Measurements from ENCODE around the gene FAM168A.

FAM168A gene

DNA sequence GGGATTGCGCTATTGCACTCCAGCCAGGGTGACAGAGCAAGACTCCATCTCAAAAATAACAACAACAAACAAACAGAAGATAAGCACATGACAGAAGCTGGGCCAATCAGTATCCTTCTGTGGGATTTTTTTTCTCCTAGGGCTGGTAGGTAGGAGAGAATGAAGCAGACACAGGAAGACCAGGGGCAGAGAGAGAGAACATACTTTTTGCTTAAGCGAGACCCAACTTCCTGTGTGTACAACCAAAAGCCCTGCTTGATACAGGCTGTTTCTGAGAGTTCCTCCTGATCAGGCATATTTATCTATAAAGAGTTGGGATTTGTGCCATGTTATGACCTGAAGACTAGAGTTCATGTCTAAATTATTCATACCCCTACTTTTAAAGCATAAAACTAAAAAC, 36.1 kb upstream of the FAM168A start:
- no peaks in the 10 kb centered on the region for H3K36me3 ChIP-seq (ENCODE audit: low read length)
- H3K79me2 ChIP-seq (ENCODE audit: insufficient read depth, low read length) = no peaks in the 10 kb centered on the region
- no peaks in the 10 kb centered on the region for H3F3A ChIP-seq (ENCODE audit: insufficient read depth)
- no peak overlapping the region for H3K9ac ChIP-seq (ENCODE audit: low read length)
- H3K27me3 ChIP-seq (ENCODE audit: low read length) = no peaks in the 10 kb centered on the region
- TF ChIP-seq, protein P1, sequence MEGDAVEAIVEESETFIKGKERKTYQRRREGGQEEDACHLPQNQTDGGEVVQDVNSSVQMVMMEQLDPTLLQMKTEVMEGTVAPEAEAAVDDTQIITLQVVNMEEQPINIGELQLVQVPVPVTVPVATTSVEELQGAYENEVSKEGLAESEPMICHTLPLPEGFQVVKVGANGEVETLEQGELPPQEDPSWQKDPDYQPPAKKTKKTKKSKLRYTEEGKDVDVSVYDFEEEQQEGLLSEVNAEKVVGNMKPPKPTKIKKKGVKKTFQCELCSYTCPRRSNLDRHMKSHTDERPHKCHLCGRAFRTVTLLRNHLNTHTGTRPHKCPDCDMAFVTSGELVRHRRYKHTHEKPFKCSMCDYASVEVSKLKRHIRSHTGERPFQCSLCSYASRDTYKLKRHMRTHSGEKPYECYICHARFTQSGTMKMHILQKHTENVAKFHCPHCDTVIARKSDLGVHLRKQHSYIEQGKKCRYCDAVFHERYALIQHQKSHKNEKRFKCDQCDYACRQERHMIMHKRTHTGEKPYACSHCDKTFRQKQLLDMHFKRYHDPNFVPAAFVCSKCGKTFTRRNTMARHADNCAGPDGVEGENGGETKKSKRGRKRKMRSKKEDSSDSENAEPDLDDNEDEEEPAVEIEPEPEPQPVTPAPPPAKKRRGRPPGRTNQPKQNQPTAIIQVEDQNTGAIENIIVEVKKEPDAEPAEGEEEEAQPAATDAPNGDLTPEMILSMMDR (IDR thresholded peaks at IDR 0.05; ENCODE audit: insufficient read depth, low read length, poor library complexity, severe bottlenecking) = no peak
- no peak for TF ChIP-seq EZH2phosphoT487 (conservative IDR thresholded peaks at IDR 0.05; ENCODE audit: low read length)
- no peak overlapping the region for H3K4me2 ChIP-seq (ENCODE audit: low read depth, low read length, poor library complexity, severe bottlenecking)
- no peaks in the 10 kb centered on the region for H3K9me3 ChIP-seq (ENCODE audit: insufficient read depth, low read length)
- H3K9me2 ChIP-seq (replicated peaks; ENCODE audit: insufficient read depth, low read length) = no peaks in the 10 kb centered on the region
- no peak overlapping the region for H3K27ac ChIP-seq (ENCODE audit: low read depth, low read length)
- no peak overlapping the region for H3K4me3 ChIP-seq (ENCODE audit: insufficient read depth, low read length, poor library complexity, severe bottlenecking)
- no peak overlapping the region for H2AFZ ChIP-seq (ENCODE audit: low read depth, low read length, severe bottlenecking)
- H4K20me1 ChIP-seq (ENCODE audit: low read depth, low read length) = no peaks in the 10 kb centered on the region

DNA sequence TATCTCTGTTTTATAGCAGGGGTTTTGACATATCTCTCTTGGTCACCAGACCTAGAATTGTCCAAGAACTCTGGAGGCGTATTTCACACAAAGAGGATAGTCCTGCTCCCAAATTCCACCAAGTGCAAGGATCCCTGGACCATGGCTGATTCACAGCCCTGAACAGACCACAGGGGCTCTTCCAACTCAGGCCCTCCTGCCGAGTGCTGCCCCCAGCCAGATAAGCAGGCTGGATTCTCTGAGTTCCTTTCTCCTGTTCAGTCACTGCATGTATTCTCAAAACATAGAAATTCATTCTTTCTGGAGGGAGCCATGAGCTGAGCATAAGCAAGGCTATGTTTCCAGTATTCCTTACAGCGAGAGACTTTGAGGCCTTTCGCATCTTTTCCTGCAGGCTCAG, 35.1 kb upstream of the FAM168A start:
- Histone ChIP-seq H3K36me3 (ENCODE audit: low read length) (no peaks in the 10 kb centered on the region), H3K27me3 (ENCODE audit: low read length) (no peaks in the 10 kb centered on the region), H3K79me2 (ENCODE audit: insufficient read depth, low read length) (no peaks in the 10 kb centered on the region), H3F3A (ENCODE audit: insufficient read depth) (no peaks in the 10 kb centered on the region), H3K4me2 (ENCODE audit: low read depth, low read length, poor library complexity, severe bottlenecking) (no peak overlapping the region), H3K9ac (ENCODE audit: low read length) (no peak overlapping the region), H4K20me1 (ENCODE audit: low read depth, low read length) (no peaks in the 10 kb centered on the region), H3K4me3 (ENCODE audit: insufficient read depth, low read length, poor library complexity, severe bottlenecking) (no peak overlapping the region), H3K9me2 (replicated peaks; ENCODE audit: insufficient read depth, low read length) (no peaks in the 10 kb centered on the region), H3K9me3 (ENCODE audit: insufficient read depth, low read length) (no peaks in the 10 kb centered on the region), H2AFZ (ENCODE audit: low read depth, low read length, severe bottlenecking) (no peak overlapping the region), H3K27ac (ENCODE audit: low read depth, low read length) (no peak overlapping the region)
- no peak for TF ChIP-seq EZH2phosphoT487 (conservative IDR thresholded peaks at IDR 0.05; ENCODE audit: low read length)
- TF ChIP-seq, protein P1 (IDR thresholded peaks at IDR 0.05; ENCODE audit: insufficient read depth, low read length, poor library complexity, severe bottlenecking) = no peak

DNA sequence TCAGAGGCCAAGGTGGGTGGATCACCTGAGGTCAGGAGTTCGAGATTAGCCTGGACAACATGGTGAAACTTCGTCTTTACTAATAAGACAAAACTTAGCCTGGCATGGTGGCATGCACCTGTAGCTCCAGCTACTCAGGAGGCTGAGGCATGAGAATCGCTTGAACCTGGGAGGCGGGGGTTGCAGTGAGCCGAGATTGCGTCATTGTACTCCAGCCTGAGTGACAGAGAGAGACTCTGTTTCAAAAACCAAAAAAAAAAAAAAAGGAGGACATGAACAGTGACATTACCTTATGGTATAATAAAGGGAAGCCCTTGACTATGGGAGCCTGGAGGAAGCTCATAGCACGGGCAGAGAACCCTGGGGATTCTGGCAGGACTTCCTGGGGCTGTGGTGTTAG, 32.0 kb upstream of the FAM168A start:
- H3K27me3 ChIP-seq (ENCODE audit: low read length) = no peaks in the 10 kb centered on the region

More for the DNA sequence above, 32.0 kb upstream of the FAM168A start:
- no peaks in the 10 kb centered on the region for H3K36me3 ChIP-seq (ENCODE audit: low read length)
- TF ChIP-seq EZH2phosphoT487 (conservative IDR thresholded peaks at IDR 0.05; ENCODE audit: low read length) = no peak
- TF ChIP-seq, protein P1 (IDR thresholded peaks at IDR 0.05; ENCODE audit: insufficient read depth, low read length, poor library complexity, severe bottlenecking) = no peak
- H3K4me2 ChIP-seq (ENCODE audit: low read depth, low read length, poor library complexity, severe bottlenecking) = no peak overlapping the region
- H3K9me2 ChIP-seq (replicated peaks; ENCODE audit: insufficient read depth, low read length) = no peaks in the 10 kb centered on the region
- H3K9ac ChIP-seq (ENCODE audit: low read length) = no peak overlapping the region
- no peak overlapping the region for H3K4me3 ChIP-seq (ENCODE audit: insufficient read depth, low read length, poor library complexity, severe bottlenecking)
- H2AFZ ChIP-seq (ENCODE audit: low read depth, low read length, severe bottlenecking) = no peak overlapping the region
- H3K79me2 ChIP-seq (ENCODE audit: insufficient read depth, low read length) = no peaks in the 10 kb centered on the region
- no peaks in the 10 kb centered on the region for H4K20me1 ChIP-seq (ENCODE audit: low read depth, low read length)
- no peaks in the 10 kb centered on the region for H3F3A ChIP-seq (ENCODE audit: insufficient read depth)
- no peak overlapping the region for H3K27ac ChIP-seq (ENCODE audit: low read depth, low read length)
- H3K9me3 ChIP-seq (ENCODE audit: insufficient read depth, low read length) = no peaks in the 10 kb centered on the region
